ENCODE measurements around the gene AHSP. TPM values are rescaled to one million over a fixed set of nuclear protein-coding genes. Genes with fewer than 3 reads are reported as not detected.
"Not testable (repeated sequence)": the region's sequence is repeated elsewhere in the genome, so short reads cannot be mapped to it uniquely, and the experiment has no call there.

AHSP gene
- total RNA-seq, 1 donor from 2014 or later: not detected

GRCh38 chr16:31502981-31503380 is 24.7 kb upstream of the AHSP start:
- peaks cover 9% of the 10 kb centered on the region for H3K4me1 Mint-ChIP-seq
- no peaks in the 10 kb centered on the region for H3K27me3 Mint-ChIP-seq (ENCODE audit: low read depth)
- no peak for TF ChIP-seq CTCF (IDR thresholded peaks at IDR 0.05; ENCODE audit: unreplicated experiment)
- H3K4me3 Mint-ChIP-seq: no peak overlapping the region
- H3K36me3 Mint-ChIP-seq: peaks cover 4% of the 10 kb centered on the region
- DNase-seq (ENCODE audit: low spot score in 2 of 2, unreplicated experiment in 2 of 2): no peak
- H3K27ac Mint-ChIP-seq: no peak overlapping the region
- no peaks in the 10 kb centered on the region for H3K9me3 Mint-ChIP-seq

- H3K9me3 Mint-ChIP-seq; H3K36me3 Mint-ChIP-seq; DNase-seq (ENCODE audit: low spot score in 2 of 2, unreplicated experiment in 2 of 2); H3K27ac Mint-ChIP-seq; H3K4me3 Mint-ChIP-seq; H3K27me3 Mint-ChIP-seq (ENCODE audit: low read depth): not testable (repeated sequence)
- H3K4me1 Mint-ChIP-seq: peaks cover 11% of the 10 kb centered on the region
Measured at GRCh38 chr16:31503555-31503954, 24.1 kb upstream of the AHSP start.

- Mint-ChIP-seq H3K9me3 (no peaks in the 10 kb centered on the region), H3K4me1 (peaks cover 17% of the 10 kb centered on the region), H3K27me3 (ENCODE audit: low read depth) (no peaks in the 10 kb centered on the region), H3K27ac (no peak overlapping the region), H3K4me3 (no peak overlapping the region), H3K36me3 (no peaks in the 10 kb centered on the region)
- no peak for TF ChIP-seq CTCF (IDR thresholded peaks at IDR 0.05; ENCODE audit: unreplicated experiment)
- DNase-seq (ENCODE audit: low spot score in 2 of 2, unreplicated experiment in 2 of 2): no peak
Measured at GRCh38 chr16:31504159-31504558, 23.5 kb upstream of the AHSP start.

- H3K4me3 Mint-ChIP-seq: no peak overlapping the region
- TF ChIP-seq CTCF (IDR thresholded peaks at IDR 0.05; ENCODE audit: unreplicated experiment): no peak
- H3K36me3 Mint-ChIP-seq: no peaks in the 10 kb centered on the region
- peak overlapping the region; percentile 28 for H3K27ac Mint-ChIP-seq
- H3K9me3 Mint-ChIP-seq: no peaks in the 10 kb centered on the region
- no peaks in the 10 kb centered on the region for H3K27me3 Mint-ChIP-seq (ENCODE audit: low read depth)
- no peak for DNase-seq (ENCODE audit: low spot score in 2 of 2, unreplicated experiment in 2 of 2)
- peaks cover 23% of the 10 kb centered on the region for H3K4me1 Mint-ChIP-seq
Measured at GRCh38 chr16:31505483-31505882, 22.2 kb upstream of the AHSP start.

GRCh38 chr16:31507617-31507928 is 20.1 kb upstream of the AHSP start:
- Mint-ChIP-seq H3K27ac (peak overlapping the region; percentile 96), H3K4me1 (peaks cover 23% of the 10 kb centered on the region), H3K27me3 (ENCODE audit: low read depth) (no peaks in the 10 kb centered on the region), H3K36me3 (no peaks in the 10 kb centered on the region), H3K4me3 (peak overlapping the region; percentile 79), H3K9me3 (peaks cover 3% of the 10 kb centered on the region)
- no peak for TF ChIP-seq CTCF (IDR thresholded peaks at IDR 0.05; ENCODE audit: unreplicated experiment)
- DNase-seq (ENCODE audit: low spot score in 2 of 2, unreplicated experiment in 2 of 2): no peak

- Mint-ChIP-seq H3K27me3 (ENCODE audit: low read depth) (peaks cover 3% of the 10 kb centered on the region), H3K4me3 (peak within 1 kb of the TSS; percentile 79), H3K9me3 (peaks cover 7% of the 10 kb centered on the region), H3K36me3 (no peaks in the 10 kb centered on the region), H3K27ac (peak within 1 kb of the TSS; percentile 96), H3K4me1 (peaks cover 23% of the 10 kb centered on the region)
- DNase-seq (ENCODE audit: low spot score in 2 of 2, unreplicated experiment in 2 of 2): peak; percentile 68 to 89
- no peak for TF ChIP-seq CTCF (IDR thresholded peaks at IDR 0.05; ENCODE audit: unreplicated experiment)
Measured at GRCh38 chr16:31507929-31508705, 19.6 kb upstream of the AHSP start, which contains the start of gene RUSF1. Gene RUSF1, minus strand, starts transcription at chr16:31508391. Its CDS starts 18 bp downstream, at chr16:31508373.

Measured in mesothelial cell of epicardium (in vitro differentiated cells).